ENCODE data around the gene YAP1.

GRCh38 chr11:102239448-102239847, 129.2 kb downstream of the YAP1 start:
- TF ChIP-seq CTCF (IDR thresholded peaks at IDR 0.05) (no peak), POLR2A (IDR thresholded peaks at IDR 0.05) (no peak)

Measured in heart left ventricle (tissue), 13 donors.